ENCODE data around the gene CTR9.

DNA sequence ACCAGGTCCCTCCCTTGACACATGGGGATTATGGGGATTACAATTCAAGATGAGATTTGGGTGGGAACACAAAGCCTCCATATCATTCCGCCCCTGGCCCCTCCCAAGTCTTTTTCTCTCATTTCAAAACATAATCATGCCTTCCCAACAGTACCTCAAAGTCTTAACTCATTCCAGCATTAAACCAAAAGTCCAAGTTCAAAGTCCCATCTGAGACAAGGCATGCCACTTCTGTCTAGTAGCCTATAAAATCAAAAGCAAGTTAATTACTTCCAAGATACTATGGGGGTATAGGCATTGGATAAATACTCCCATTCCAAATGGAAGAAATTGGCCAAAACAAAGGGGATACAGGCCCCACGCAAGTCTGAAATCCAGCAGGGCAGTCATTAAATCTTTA, 77.4 kb downstream of the CTR9 start:
- no peak for TF ChIP-seq POLR2AphosphoS5 (IDR thresholded peaks at IDR 0.05; ENCODE audit: low read depth, low read length)
- no peak for TF ChIP-seq TAF1 (IDR thresholded peaks at IDR 0.05; ENCODE audit: borderline replicate concordance, insufficient read depth, low read length)
- no peak for TF ChIP-seq FOXP2 (optimal IDR thresholded peaks at IDR 0.05; ENCODE audit: borderline replicate concordance, extremely low read depth, extremely low read length, insufficient read depth)
- TF ChIP-seq, protein P1, sequence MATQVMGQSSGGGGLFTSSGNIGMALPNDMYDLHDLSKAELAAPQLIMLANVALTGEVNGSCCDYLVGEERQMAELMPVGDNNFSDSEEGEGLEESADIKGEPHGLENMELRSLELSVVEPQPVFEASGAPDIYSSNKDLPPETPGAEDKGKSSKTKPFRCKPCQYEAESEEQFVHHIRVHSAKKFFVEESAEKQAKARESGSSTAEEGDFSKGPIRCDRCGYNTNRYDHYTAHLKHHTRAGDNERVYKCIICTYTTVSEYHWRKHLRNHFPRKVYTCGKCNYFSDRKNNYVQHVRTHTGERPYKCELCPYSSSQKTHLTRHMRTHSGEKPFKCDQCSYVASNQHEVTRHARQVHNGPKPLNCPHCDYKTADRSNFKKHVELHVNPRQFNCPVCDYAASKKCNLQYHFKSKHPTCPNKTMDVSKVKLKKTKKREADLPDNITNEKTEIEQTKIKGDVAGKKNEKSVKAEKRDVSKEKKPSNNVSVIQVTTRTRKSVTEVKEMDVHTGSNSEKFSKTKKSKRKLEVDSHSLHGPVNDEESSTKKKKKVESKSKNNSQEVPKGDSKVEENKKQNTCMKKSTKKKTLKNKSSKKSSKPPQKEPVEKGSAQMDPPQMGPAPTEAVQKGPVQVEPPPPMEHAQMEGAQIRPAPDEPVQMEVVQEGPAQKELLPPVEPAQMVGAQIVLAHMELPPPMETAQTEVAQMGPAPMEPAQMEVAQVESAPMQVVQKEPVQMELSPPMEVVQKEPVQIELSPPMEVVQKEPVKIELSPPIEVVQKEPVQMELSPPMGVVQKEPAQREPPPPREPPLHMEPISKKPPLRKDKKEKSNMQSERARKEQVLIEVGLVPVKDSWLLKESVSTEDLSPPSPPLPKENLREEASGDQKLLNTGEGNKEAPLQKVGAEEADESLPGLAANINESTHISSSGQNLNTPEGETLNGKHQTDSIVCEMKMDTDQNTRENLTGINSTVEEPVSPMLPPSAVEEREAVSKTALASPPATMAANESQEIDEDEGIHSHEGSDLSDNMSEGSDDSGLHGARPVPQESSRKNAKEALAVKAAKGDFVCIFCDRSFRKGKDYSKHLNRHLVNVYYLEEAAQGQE (IDR thresholded peaks at IDR 0.05; ENCODE audit: insufficient read depth in 1 of 2, low read depth in 2 of 2, low read length in 2 of 2): no peak
- no peak for TF ChIP-seq SIN3A (IDR thresholded peaks at IDR 0.05; ENCODE audit: borderline replicate concordance, insufficient read depth, low read length)
